Gastrocnemius medialis (tissue), 4 donors: Measurements from ENCODE around the gene MED12L.

Experiments
- POLR2A ChIP-seq, 2 donors: fragments of 450-650 bp; IDR thresholded peaks; one replicate each; pipeline ENCODE4 v1.6.1; 2017; ENCODE audit warnings: antibody characterized with exemption in 2 of 2, mild to moderate bottlenecking in 2 of 2, moderate library complexity in 2 of 2
- TF ChIP-seq, protein P1 (sequence below), 5 experiments: fragments of 450-650 bp in 3 of 5; fragments of 200-600 bp in 2 of 5; sonication (generic) in 2 of 5; IDR thresholded peaks in 4 of 5; conservative IDR thresholded peaks in 1 of 5; 1 replicate in 4 of 5; 2 replicates in 1 of 5; pipeline ENCODE4 v1.5.1; 2016 to 2019; ENCODE audit warnings: antibody characterized with exemption in 5 of 5, mild to moderate bottlenecking in 3 of 5, moderate library complexity in 3 of 5

DNA sequence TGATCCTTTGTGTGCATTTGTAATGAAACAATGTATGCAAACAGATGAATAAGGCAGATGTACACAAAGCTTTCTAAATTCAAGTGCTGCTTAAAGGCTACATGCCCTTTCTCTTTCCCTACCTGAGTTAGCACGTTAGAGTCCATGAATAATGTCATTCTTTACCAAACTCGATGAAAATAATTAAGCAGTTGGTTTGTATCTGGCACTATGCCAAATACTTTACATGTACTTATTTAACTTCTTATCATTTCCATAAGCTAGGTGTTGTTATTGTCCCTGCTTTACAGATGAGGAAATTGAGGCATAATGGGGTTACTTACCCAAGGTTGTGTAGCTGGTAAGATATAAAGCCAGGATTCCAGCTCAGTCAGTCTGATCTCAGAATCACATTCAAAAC is 115.1 kb downstream of the MED12L start:
- TF ChIP-seq, protein P1, sequence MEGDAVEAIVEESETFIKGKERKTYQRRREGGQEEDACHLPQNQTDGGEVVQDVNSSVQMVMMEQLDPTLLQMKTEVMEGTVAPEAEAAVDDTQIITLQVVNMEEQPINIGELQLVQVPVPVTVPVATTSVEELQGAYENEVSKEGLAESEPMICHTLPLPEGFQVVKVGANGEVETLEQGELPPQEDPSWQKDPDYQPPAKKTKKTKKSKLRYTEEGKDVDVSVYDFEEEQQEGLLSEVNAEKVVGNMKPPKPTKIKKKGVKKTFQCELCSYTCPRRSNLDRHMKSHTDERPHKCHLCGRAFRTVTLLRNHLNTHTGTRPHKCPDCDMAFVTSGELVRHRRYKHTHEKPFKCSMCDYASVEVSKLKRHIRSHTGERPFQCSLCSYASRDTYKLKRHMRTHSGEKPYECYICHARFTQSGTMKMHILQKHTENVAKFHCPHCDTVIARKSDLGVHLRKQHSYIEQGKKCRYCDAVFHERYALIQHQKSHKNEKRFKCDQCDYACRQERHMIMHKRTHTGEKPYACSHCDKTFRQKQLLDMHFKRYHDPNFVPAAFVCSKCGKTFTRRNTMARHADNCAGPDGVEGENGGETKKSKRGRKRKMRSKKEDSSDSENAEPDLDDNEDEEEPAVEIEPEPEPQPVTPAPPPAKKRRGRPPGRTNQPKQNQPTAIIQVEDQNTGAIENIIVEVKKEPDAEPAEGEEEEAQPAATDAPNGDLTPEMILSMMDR (IDR thresholded peaks at IDR 0.05 in 4 of 5, conservative IDR thresholded peaks at IDR 0.05 in 1 of 5) = no peak
- TF ChIP-seq POLR2A (IDR thresholded peaks at IDR 0.05) = no peak
